Endothelial cell of umbilical vein (primary cell): ENCODE data around the gene DLST. TPM values are rescaled to one million over a fixed set of nuclear protein-coding genes. Genes with fewer than 3 reads are reported as not detected.

Experiments
- BruUV-seq: library from RNA; stranded (reverse); fragments of 400-500 nt; replicated peaks from 2 replicates; lab custom pipeline; 2021; lab: Mats Ljungman, UMichigan
- CTCF ChIA-PET: fragments of 300-600, 350-600 bp; sonication (Branson Sonifier 250); formaldehyde crosslinking; loops from one replicate; lab custom pipeline; 2021; ENCODE audit warnings: antibody characterized with exemption, inconsistent platforms; lab: Charles Lee
- POLR2A ChIA-PET: fragments of 300-600, 350-600 bp; sonication (Branson Sonifier 250); formaldehyde crosslinking; loops from one replicate; lab custom pipeline; 2021; ENCODE audit warnings: antibody characterized with exemption, inconsistent platforms; lab: Charles Lee
- DNase-seq: peaks from one replicate; pipeline ENCODE4 v3.0.0-alpha.2; 2011; ENCODE audit warnings: low read depth, low spot score
- FAIRE-seq: peaks from 2 replicates; lab custom pipeline; 2011; peaks lifted over from hg19 to GRCh38; lab: Jason Lieb, UNC
- H2AFZ ChIP-seq: 2 replicates; pipeline ENCODE4 v1.6.0; 2012; ENCODE audit warnings: low read depth, low read length, control low read depth, inconsistent platforms
- H3K27ac ChIP-seq: 2 replicates; pipeline ENCODE4 v1.5.1; 2011; ENCODE audit warnings: low read depth, mild to moderate bottlenecking, control low read depth, low read length, moderate library complexity; ENCODE audit not compliant: insufficient read depth
- H3K27me3 ChIP-seq, 2 experiments: 2 replicates each; pipeline versions ENCODE4 v1.6.0 to v1.6.1; 2011; ENCODE audit warnings: low read length in 2 of 2, mixed read lengths in 1 of 2; ENCODE audit not compliant: control insufficient read depth in 2 of 2, insufficient read depth in 2 of 2
- H3K36me3 ChIP-seq, 2 experiments: 2 replicates in 1 of 2; 3 replicates in 1 of 2; pipeline ENCODE4 v1.5.1; 2011; ENCODE audit warnings: low read length in 2 of 2, mild to moderate bottlenecking in 1 of 2, moderate library complexity in 1 of 2; ENCODE audit not compliant: control insufficient read depth in 2 of 2, insufficient read depth in 2 of 2; ENCODE audit errors: extremely low read depth in 1 of 2
- H3K4me1 ChIP-seq: 3 replicates; pipeline ENCODE4 v1.5.1; 2011; ENCODE audit warnings: mild to moderate bottlenecking, low read length; ENCODE audit not compliant: control insufficient read depth, insufficient read depth; ENCODE audit errors: extremely low read depth
- H3K4me2 ChIP-seq: 2 replicates; pipeline ENCODE4 v1.6.1; 2011; ENCODE audit warnings: low read length, control low read depth, mixed read lengths; ENCODE audit not compliant: insufficient read depth
- H3K4me3 ChIP-seq, 3 experiments: fragments of 200-600 bp in 1 of 3; sonication (generic), shearing (Covaris generic) in 1 of 3; replicated peaks in 1 of 3; 2 replicates each; pipeline ENCODE4 v1.5.1; 2011 to 2016; ENCODE audit warnings: control low read depth in 3 of 3, low read length in 3 of 3, mild to moderate bottlenecking in 2 of 3, inconsistent platforms in 1 of 3, low read depth in 1 of 3, moderate library complexity in 1 of 3; ENCODE audit not compliant: insufficient read depth in 1 of 3
- H3K79me2 ChIP-seq: 2 replicates; pipeline ENCODE4 v1.6.0; 2012; ENCODE audit warnings: low read length, inconsistent platforms; ENCODE audit not compliant: control insufficient read depth, insufficient read depth
- H3K9ac ChIP-seq: replicated peaks from 2 replicates; pipeline ENCODE3; 2011; ENCODE audit warnings: low read length, control low read depth; ENCODE audit not compliant: insufficient read depth; ENCODE audit errors: extremely low read depth
- H3K9me1 ChIP-seq: replicated peaks from 3 replicates; pipeline ENCODE4 v1.6.0; 2011; ENCODE audit warnings: mild to moderate bottlenecking, low read length; ENCODE audit not compliant: control insufficient read depth, insufficient read depth; ENCODE audit errors: extremely low read depth
- H3K9me3 ChIP-seq: replicated peaks from 2 replicates; pipeline ENCODE4 v1.5.1; 2012; ENCODE audit warnings: low read length, inconsistent platforms; ENCODE audit not compliant: control insufficient read depth, insufficient read depth
- H4K20me1 ChIP-seq: replicated peaks from 2 replicates; pipeline ENCODE3; 2011; ENCODE audit warnings: mild to moderate bottlenecking, low read length; ENCODE audit not compliant: control insufficient read depth, insufficient read depth; ENCODE audit errors: extremely low read depth
- EZH2 ChIP-seq: IDR thresholded peaks from 2 replicates; pipeline ENCODE4 v1.6.1; 2012; ENCODE audit warnings: borderline replicate concordance, low read depth, mild to moderate bottlenecking, moderate library complexity, low read length, inconsistent platforms; ENCODE audit not compliant: severe bottlenecking
- FOS ChIP-seq: IDR thresholded peaks from 2 replicates; pipeline ENCODE4 v1.6.1; 2011; ENCODE audit warnings: mild to moderate bottlenecking, low read length, moderate library complexity, borderline replicate concordance; ENCODE audit not compliant: insufficient read depth
- GATA2 ChIP-seq: IDR thresholded peaks from 2 replicates; pipeline ENCODE4 v1.7.0; 2011; ENCODE audit warnings: low read depth, mild to moderate bottlenecking, moderate library complexity, mixed read lengths, low read length; ENCODE audit not compliant: insufficient read length, insufficient read depth
- JUN ChIP-seq: IDR thresholded peaks from 2 replicates; pipeline ENCODE4 v1.6.1; 2011; ENCODE audit warnings: borderline replicate concordance, low read depth; ENCODE audit not compliant: insufficient read length, insufficient read depth
- MAX ChIP-seq: IDR thresholded peaks from 2 replicates; pipeline ENCODE4 v1.6.1; 2011; ENCODE audit not compliant: insufficient read depth, insufficient read length
- MYC ChIP-seq: IDR thresholded peaks from one replicate; pipeline ENCODE4 v1.6.1; 2011; ENCODE audit warnings: mild to moderate bottlenecking, low read depth, low read length
- POLR2A ChIP-seq: IDR thresholded peaks from 2 replicates; pipeline ENCODE4 v1.6.1; 2012; ENCODE audit warnings: low read depth, mild to moderate bottlenecking, control low read depth, low read length
- POLR2AphosphoS5 ChIP-seq: IDR thresholded peaks from 2 replicates; pipeline ENCODE4 v1.6.1; 2012; ENCODE audit warnings: low read depth, mild to moderate bottlenecking, control low read depth, low read length, moderate library complexity; ENCODE audit not compliant: insufficient read depth
- dilution Hi-C: fragments of 300-500 bp; cut with MboI; formaldehyde crosslinking; loops from one replicate; pipeline ENCODE4 v1.15.0; 2019; ENCODE audit warnings: low sequenced_read_pairs; ENCODE audit not compliant: extremely low pct_ligation_motif_present
- intact Hi-C: fragments of 100-400 bp; cut with micrococcal nuclease; formaldehyde crosslinking; loops from one replicate; pipeline ENCODE4 v1.10.0; 2022
- polyA plus RNA-seq, 4 experiments: library from polyadenylated mRNA; depleted of rRNA in 3 of 4; stranded (reverse) in 3 of 4; unstranded in 1 of 4; fragments of >200 nt; gene quantifications; 2 replicates each; pipeline versions ENCODE4 v1.2.1 to v1.2.3, GENCODE V29; 2011 to 2012; ENCODE audit warnings: missing spikeins in 1 of 4
- total RNA-seq: library from RNA; stranded (reverse); gene quantifications from 2 replicates; pipeline ENCODE4 v1.2.3, GENCODE V29; 2021
- TF ChIP-seq, protein P1 (sequence below), 2 donors: IDR thresholded peaks; 1 replicate in 1 of 2; 2 replicates in 1 of 2; pipeline ENCODE4 v1.5.1; 2011; ENCODE audit warnings: low read length in 2 of 2, mild to moderate bottlenecking in 2 of 2, moderate library complexity in 2 of 2, control low read depth in 1 of 2, inconsistent platforms in 1 of 2, low read depth in 1 of 2; ENCODE audit not compliant: insufficient read depth in 1 of 2; ENCODE audit errors: extremely low read depth in 1 of 2

DLST gene
- total and polyA plus RNA-seq, 2 donors (not counting 3 experiments of a cell fraction or from before 2014, with no cell fraction given) = 98.4 to 110 TPM

GRCh38 chr14:74945261-74945851 is 63.6 kb downstream of the DLST start:
- POLR2A ChIA-PET = no interaction called here
- Histone ChIP-seq H3K27ac (peak overlapping the region; percentile 0), H3K27me3 (no peaks in the 10 kb centered on the region), H3K4me3 (no peak overlapping the region), H3K36me3 (peaks cover 26 to 49% of the 10 kb centered on the region in 2 experiments), H3K9ac (no peak overlapping the region), H3K9me1 (no peaks in the 10 kb centered on the region), H4K20me1 (no peaks in the 10 kb centered on the region), H3K4me1 (peaks cover 40% of the 10 kb centered on the region), H3K9me3 (no peaks in the 10 kb centered on the region), H2AFZ (no peak overlapping the region), H3K79me2 (peaks cover 9% of the 10 kb centered on the region), H3K4me2 (no peak overlapping the region)
- intact Hi-C loops (no loop called here), dilution Hi-C loops (no loop called here)
- CTCF ChIA-PET = interaction anchor here (0.6 to 5.0 kb wide), 36 partner anchors 10 to 716 kb away, joined by 3 to 73 read pairs (median 3); partner anchors contain the start of genes ACYP1, EIF2B2, PGF and RPS6KL1
- peak; percentile 26 for DNase-seq
- peak; percentile 63 for FAIRE-seq
- BruUV-seq = no TSS peak
- TF ChIP-seq JUN (no peak), FOS (no peak), MAX (no peak), POLR2AphosphoS5 (no peak), MYC (no peak), GATA2 (no peak), POLR2A (peak; percentile 28), EZH2 (no peak)
- TF ChIP-seq, protein P1, sequence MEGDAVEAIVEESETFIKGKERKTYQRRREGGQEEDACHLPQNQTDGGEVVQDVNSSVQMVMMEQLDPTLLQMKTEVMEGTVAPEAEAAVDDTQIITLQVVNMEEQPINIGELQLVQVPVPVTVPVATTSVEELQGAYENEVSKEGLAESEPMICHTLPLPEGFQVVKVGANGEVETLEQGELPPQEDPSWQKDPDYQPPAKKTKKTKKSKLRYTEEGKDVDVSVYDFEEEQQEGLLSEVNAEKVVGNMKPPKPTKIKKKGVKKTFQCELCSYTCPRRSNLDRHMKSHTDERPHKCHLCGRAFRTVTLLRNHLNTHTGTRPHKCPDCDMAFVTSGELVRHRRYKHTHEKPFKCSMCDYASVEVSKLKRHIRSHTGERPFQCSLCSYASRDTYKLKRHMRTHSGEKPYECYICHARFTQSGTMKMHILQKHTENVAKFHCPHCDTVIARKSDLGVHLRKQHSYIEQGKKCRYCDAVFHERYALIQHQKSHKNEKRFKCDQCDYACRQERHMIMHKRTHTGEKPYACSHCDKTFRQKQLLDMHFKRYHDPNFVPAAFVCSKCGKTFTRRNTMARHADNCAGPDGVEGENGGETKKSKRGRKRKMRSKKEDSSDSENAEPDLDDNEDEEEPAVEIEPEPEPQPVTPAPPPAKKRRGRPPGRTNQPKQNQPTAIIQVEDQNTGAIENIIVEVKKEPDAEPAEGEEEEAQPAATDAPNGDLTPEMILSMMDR (IDR thresholded peaks at IDR 0.05; ENCODE audit: extremely low read depth in 1 of 2, insufficient read depth in 1 of 2, low read depth in 1 of 2, low read length in 2 of 2) = peak; percentile 59 to 61
